Measurements from ENCODE around the gene ZP1. TPM values are rescaled to one million over a fixed set of nuclear protein-coding genes. Genes with fewer than 3 reads are reported as not detected.

ZP1 gene
- total RNA-seq, 1 donor: 0.36 TPM

GRCh38 chr11:60838132-60838531, 29.2 kb upstream of the ZP1 start:
- H3K4me3 ChIP-seq (ENCODE audit: insufficient read depth, low read length): no peak overlapping the region
- H3K9me3 ChIP-seq (ENCODE audit: low read depth, low read length): no peaks in the 10 kb centered on the region
- H3K4me1 ChIP-seq (ENCODE audit: insufficient read depth, low read length): peaks cover 24% of the 10 kb centered on the region
- H4K20me1 ChIP-seq (ENCODE audit: insufficient read depth, low read length): peaks cover 4% of the 10 kb centered on the region
- no peak for DNase-seq (ENCODE audit: insufficient read length, low spot score, missing footprints)
- H3K4me2 ChIP-seq (ENCODE audit: insufficient read depth, low read length): no peak overlapping the region
- H3K27me3 ChIP-seq (ENCODE audit: insufficient read depth, low read length): peaks cover 16% of the 10 kb centered on the region
- H3K36me3 ChIP-seq (ENCODE audit: insufficient read depth, low read length): no peaks in the 10 kb centered on the region
- H3K79me2 ChIP-seq (ENCODE audit: insufficient read depth, low read length): peaks cover 12% of the 10 kb centered on the region
- no peak overlapping the region for H2AFZ ChIP-seq (ENCODE audit: low read length)
- peak; percentile 25 for TF ChIP-seq CTCF (IDR thresholded peaks at IDR 0.05; ENCODE audit: extremely low read depth, low read depth, low read length)
- no peak overlapping the region for H3K27ac ChIP-seq (ENCODE audit: low read depth, low read length)

- Histone ChIP-seq H2AFZ (ENCODE audit: low read length) (peak overlapping the region; percentile 11), H3K9me3 (ENCODE audit: low read depth, low read length) (no peaks in the 10 kb centered on the region), H3K4me1 (ENCODE audit: insufficient read depth, low read length) (peaks cover 40% of the 10 kb centered on the region), H3K27me3 (ENCODE audit: insufficient read depth, low read length) (peaks cover 10% of the 10 kb centered on the region), H3K79me2 (ENCODE audit: insufficient read depth, low read length) (peaks cover 37% of the 10 kb centered on the region), H3K27ac (ENCODE audit: low read depth, low read length) (peak overlapping the region; percentile 58), H3K4me3 (ENCODE audit: insufficient read depth, low read length) (peak overlapping the region; percentile 85), H3K36me3 (ENCODE audit: insufficient read depth, low read length) (no peaks in the 10 kb centered on the region), H3K4me2 (ENCODE audit: insufficient read depth, low read length) (peak overlapping the region; percentile 93), H4K20me1 (ENCODE audit: insufficient read depth, low read length) (peaks cover 11% of the 10 kb centered on the region)
- DNase-seq (ENCODE audit: insufficient read length, low spot score, missing footprints): peak; percentile 93
- no peak for TF ChIP-seq CTCF (IDR thresholded peaks at IDR 0.05; ENCODE audit: extremely low read depth, low read depth, low read length)
Observed at GRCh38 chr11:60840470-60841430, 26.6 kb upstream of the ZP1 start.

GRCh38 chr11:60841797-60842667, 25.3 kb upstream of the ZP1 start, which contains the start of gene CCDC86:
TSS of gene CCDC86 (plus strand) at chr11:60842113. CDS start at chr11:60842125, 12 bp downstream.
- peaks cover 11% of the 10 kb centered on the region for H4K20me1 ChIP-seq (ENCODE audit: insufficient read depth, low read length)
- peaks cover 41% of the 10 kb centered on the region for H3K79me2 ChIP-seq (ENCODE audit: insufficient read depth, low read length)
- peak within 1 kb of the TSS; percentile 91 for H2AFZ ChIP-seq (ENCODE audit: low read length)
- no peaks in the 10 kb centered on the region for H3K36me3 ChIP-seq (ENCODE audit: insufficient read depth, low read length)
- H3K4me2 ChIP-seq (ENCODE audit: insufficient read depth, low read length): peak within 1 kb of the TSS; percentile 93
- peaks cover 6% of the 10 kb centered on the region for H3K27me3 ChIP-seq (ENCODE audit: insufficient read depth, low read length)
- DNase-seq (ENCODE audit: insufficient read length, low spot score, missing footprints): peak; percentile 99
- no peaks in the 10 kb centered on the region for H3K9me3 ChIP-seq (ENCODE audit: low read depth, low read length)
- peaks cover 40% of the 10 kb centered on the region for H3K4me1 ChIP-seq (ENCODE audit: insufficient read depth, low read length)
- no peak for TF ChIP-seq CTCF (IDR thresholded peaks at IDR 0.05; ENCODE audit: extremely low read depth, low read depth, low read length)
- peak within 1 kb of the TSS; percentile 70 for H3K27ac ChIP-seq (ENCODE audit: low read depth, low read length)
- H3K4me3 ChIP-seq (ENCODE audit: insufficient read depth, low read length): peak within 1 kb of the TSS; percentile 85

Measured in osteoblast (primary cell).